GM12865 (cell line): ENCODE results near the gene MYO10.

Experiments
- DNase-seq: peaks from one replicate; pipeline ENCODE4 v3.0.0; 2010; ENCODE audit warnings: low read depth
- H3K4me3 ChIP-seq: 2 replicates; pipeline ENCODE4 v1.5.1; 2011; ENCODE audit warnings: mild to moderate bottlenecking, low read depth, low read length, control low read depth
- CTCF ChIP-seq: IDR thresholded peaks from 2 replicates; pipeline ENCODE4 v1.5.1; 2011; ENCODE audit warnings: low read length, control low read depth, low read depth, inconsistent platforms; ENCODE audit not compliant: insufficient read depth; ENCODE audit errors: missing control alignments

The MYO10 gene

GRCh38 chr5:16889203-16889971, 46.7 kb downstream of the MYO10 start:
- no peak for TF ChIP-seq CTCF
- DNase-seq, result no peak
- no peak overlapping the region for H3K4me3 ChIP-seq

DNA sequence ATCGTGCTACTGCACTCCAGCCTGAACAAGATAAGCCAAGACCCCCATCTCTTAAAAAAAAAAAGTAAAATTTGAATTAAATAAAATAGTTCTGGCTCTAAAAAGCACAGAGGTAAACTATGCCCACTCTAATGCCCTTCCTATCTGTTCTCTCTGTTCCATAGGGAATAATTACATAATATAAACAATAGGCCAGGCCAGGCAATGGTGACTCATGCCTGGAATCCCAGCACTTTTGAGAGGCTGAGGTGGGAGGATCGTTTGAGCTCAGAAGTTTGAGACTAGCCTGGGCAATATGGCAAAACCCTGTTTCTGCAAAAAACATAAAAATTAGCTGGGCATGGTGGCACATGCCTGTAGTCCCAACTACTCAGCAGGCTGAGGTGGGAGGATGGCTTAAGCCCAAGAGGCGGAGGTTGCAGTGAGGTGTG, 47.4 kb downstream of the MYO10 start:
- TF ChIP-seq CTCF, result no peak
- no peak overlapping the region for H3K4me3 ChIP-seq
- no peak for DNase-seq

DNA sequence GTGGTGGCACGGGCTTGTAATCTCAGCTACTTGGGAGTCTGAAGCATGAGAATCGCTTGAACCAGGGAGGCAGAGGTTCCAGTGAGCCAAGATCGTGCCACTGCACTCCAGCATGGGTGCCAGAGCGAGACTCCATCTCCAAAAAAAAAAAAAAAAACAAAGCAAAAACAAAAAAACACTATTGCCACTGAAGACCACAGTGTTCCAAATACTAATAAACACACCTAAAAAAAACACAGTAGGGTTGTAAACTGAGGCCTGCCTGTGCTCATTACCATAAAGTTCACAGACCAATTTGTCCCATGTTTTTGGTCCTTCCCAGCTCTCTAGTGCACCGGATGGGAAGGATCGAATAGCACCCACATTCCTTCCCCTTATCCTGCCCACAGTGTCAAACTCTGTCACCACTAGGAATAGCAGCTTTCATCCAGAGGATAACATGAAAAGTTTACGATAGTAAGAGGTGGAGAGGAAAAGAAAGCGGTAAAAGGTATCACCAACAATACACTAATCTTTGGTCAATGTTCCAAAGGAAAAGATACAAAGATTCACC, 49.2 kb downstream of the MYO10 start:
- no peak overlapping the region for H3K4me3 ChIP-seq
- no peak for TF ChIP-seq CTCF
- DNase-seq, result no peak

- no peak for TF ChIP-seq CTCF
- no peak for DNase-seq
- no peak overlapping the region for H3K4me3 ChIP-seq
Measured at GRCh38 chr5:16886366-16886736, 49.7 kb downstream of the MYO10 start.

DNA sequence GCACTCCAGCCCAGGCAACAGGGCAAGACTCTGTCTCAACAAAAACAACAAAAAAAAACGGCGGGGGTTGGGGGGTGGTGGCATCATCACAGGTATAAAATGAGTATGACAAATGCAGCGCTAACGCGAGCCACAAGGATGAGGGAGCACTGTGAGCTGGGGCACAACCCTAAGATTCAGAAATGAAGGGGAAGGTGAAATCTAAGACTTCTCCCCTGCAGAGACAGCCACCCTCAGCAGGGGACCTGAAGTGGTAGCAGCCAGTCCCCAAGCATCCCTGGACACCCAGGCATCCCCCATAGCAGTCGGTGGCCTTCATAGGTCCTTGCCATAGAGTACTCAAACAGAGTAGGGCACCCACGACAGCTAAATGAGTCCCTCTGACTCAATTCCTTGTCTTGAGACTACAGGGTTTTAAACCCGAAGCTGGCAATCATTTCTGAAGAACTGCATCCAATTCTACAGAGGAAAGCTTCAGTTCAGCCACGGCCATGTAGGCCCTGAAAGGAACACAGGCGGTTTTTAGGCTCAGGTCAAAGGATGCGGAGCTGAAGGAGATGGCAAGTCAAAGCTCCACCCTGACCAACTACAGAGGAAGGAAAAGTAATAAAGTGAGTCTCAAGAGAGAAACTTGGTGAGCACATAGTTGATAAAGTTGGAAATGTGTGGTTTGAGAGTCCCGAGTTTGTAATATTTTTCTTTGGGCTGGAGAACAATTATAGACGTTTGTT, 50.3 kb downstream of the MYO10 start:
- DNase-seq, result no peak
- H3K4me3 ChIP-seq, result no peak overlapping the region
- TF ChIP-seq CTCF, result no peak

DNA sequence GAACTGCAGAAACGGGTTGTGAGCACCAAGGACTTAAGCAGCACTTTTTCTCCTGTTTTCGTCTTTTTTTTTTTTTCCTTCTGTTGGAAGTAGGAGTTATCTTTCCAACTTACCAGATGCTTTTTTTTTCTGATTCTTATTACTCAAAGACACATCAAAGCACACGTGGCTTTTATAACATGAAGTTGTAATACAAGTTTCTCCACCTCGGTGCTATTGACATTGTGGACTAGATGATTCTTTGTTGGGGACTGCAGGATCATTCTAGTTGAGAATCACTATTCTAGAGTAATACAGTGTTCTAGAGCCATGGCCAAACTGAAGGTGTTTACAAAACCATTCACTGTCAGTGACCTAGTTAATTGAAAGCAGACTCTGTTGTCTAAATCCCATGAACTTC, 51.5 kb downstream of the MYO10 start:
- H3K4me3 ChIP-seq, result no peak overlapping the region
- no peak for TF ChIP-seq CTCF
- DNase-seq, result no peak
